Esophagus squamous epithelium (tissue), 4 donors: ENCODE results near the gene BRPF1.

Experiments used
- POLR2A ChIP-seq, 4 donors: fragments of 450-650 bp; IDR thresholded peaks; one replicate each; pipeline ENCODE4 v1.6.1; 2017; ENCODE audit warnings: antibody characterized with exemption in 4 of 4, mild to moderate bottlenecking in 4 of 4, moderate library complexity in 3 of 4
- TF ChIP-seq, protein P1 (sequence below), 6 experiments: fragments of 450-650 bp in 4 of 6; fragments of 200-600 bp in 2 of 6; sonication (generic) in 2 of 6; IDR thresholded peaks; one replicate each; pipeline ENCODE4 v1.5.1; 2016 to 2019; ENCODE audit warnings: antibody characterized with exemption in 6 of 6, mild to moderate bottlenecking in 4 of 6, moderate library complexity in 4 of 6

- no peak for TF ChIP-seq POLR2A (IDR thresholded peaks at IDR 0.05)
- TF ChIP-seq, protein P1, sequence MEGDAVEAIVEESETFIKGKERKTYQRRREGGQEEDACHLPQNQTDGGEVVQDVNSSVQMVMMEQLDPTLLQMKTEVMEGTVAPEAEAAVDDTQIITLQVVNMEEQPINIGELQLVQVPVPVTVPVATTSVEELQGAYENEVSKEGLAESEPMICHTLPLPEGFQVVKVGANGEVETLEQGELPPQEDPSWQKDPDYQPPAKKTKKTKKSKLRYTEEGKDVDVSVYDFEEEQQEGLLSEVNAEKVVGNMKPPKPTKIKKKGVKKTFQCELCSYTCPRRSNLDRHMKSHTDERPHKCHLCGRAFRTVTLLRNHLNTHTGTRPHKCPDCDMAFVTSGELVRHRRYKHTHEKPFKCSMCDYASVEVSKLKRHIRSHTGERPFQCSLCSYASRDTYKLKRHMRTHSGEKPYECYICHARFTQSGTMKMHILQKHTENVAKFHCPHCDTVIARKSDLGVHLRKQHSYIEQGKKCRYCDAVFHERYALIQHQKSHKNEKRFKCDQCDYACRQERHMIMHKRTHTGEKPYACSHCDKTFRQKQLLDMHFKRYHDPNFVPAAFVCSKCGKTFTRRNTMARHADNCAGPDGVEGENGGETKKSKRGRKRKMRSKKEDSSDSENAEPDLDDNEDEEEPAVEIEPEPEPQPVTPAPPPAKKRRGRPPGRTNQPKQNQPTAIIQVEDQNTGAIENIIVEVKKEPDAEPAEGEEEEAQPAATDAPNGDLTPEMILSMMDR (IDR thresholded peaks at IDR 0.05) = no peak
Measured at GRCh38 chr3:9712415-9712814, 19.1 kb upstream of the BRPF1 start.
